CD14-positive monocyte (primary cell): ENCODE results near the gene AMBRA1. TPM values are rescaled to one million over a fixed set of nuclear protein-coding genes. Genes with fewer than 3 reads are reported as not detected.

Experiments used
- DNase-seq, 3 donors: peaks; one replicate each; pipeline ENCODE4 v3.0.0-alpha.2; 2011 to 2022
- H2AFZ ChIP-seq: 2 replicates; pipeline ENCODE4 v1.6.0; 2012; ENCODE audit warnings: mild to moderate bottlenecking, low read depth, low read length, inconsistent platforms; ENCODE audit not compliant: insufficient read depth, poor library complexity, severe bottlenecking
- H3K27ac ChIP-seq, 2 donors: 1 replicate in 1 of 2; 2 replicates in 1 of 2; pipeline ENCODE4 v1.5.1; 2012 to 2013; ENCODE audit warnings: low read length in 2 of 2, control low read depth in 1 of 2, inconsistent platforms in 1 of 2, low read depth in 1 of 2, mild to moderate bottlenecking in 1 of 2
- H3K27me3 ChIP-seq, 2 donors: one replicate each; pipeline versions ENCODE4 v1.6.0 to v1.6.1; 2011 to 2013; ENCODE audit warnings: low read length in 2 of 2; ENCODE audit not compliant: control insufficient read depth in 2 of 2, insufficient read depth in 2 of 2
- H3K36me3 ChIP-seq, 2 donors: replicated peaks in 1 of 2; 1 replicate in 1 of 2; 2 replicates in 1 of 2; pipeline versions ENCODE4 v1.5.1 to v1.6.1; 2012 to 2013; ENCODE audit warnings: low read length in 2 of 2, control low read depth in 1 of 2, inconsistent platforms in 1 of 2, mild to moderate bottlenecking in 1 of 2; ENCODE audit not compliant: insufficient read depth in 2 of 2, control insufficient read depth in 1 of 2
- H3K4me1 ChIP-seq, 2 donors: 1 replicate in 1 of 2; 2 replicates in 1 of 2; pipeline versions ENCODE4 v1.5.1 to v1.6.1; 2012 to 2013; ENCODE audit warnings: low read length in 2 of 2, control low read depth in 1 of 2, inconsistent platforms in 1 of 2, mild to moderate bottlenecking in 1 of 2, moderate library complexity in 1 of 2; ENCODE audit not compliant: insufficient read depth in 2 of 2, control insufficient read depth in 1 of 2
- H3K4me2 ChIP-seq: replicated peaks from 2 replicates; pipeline ENCODE3; 2012; ENCODE audit warnings: low read length, moderate library complexity, mild to moderate bottlenecking; ENCODE audit not compliant: poor library complexity, severe bottlenecking; ENCODE audit errors: extremely low read depth
- H3K4me3 ChIP-seq, 3 experiments: fragments of 200-600 bp in 1 of 3; sonication (generic) in 1 of 3; replicated peaks in 1 of 3; 1 replicate in 2 of 3; 2 replicates in 1 of 3; pipeline ENCODE4 v1.5.1; 2011 to 2013; ENCODE audit warnings: low read length in 3 of 3, mild to moderate bottlenecking in 3 of 3, control low read depth in 2 of 3, low read depth in 2 of 3, inconsistent platforms in 1 of 3, moderate library complexity in 1 of 3
- H3K79me2 ChIP-seq: 2 replicates; pipeline ENCODE4 v1.6.0; 2012; ENCODE audit warnings: mild to moderate bottlenecking, control low read depth, inconsistent platforms, low read length, moderate library complexity; ENCODE audit not compliant: insufficient read depth
- H3K9ac ChIP-seq: 2 replicates; pipeline ENCODE4 v1.6.0; 2017; ENCODE audit warnings: low read length, mild to moderate bottlenecking; ENCODE audit not compliant: insufficient read depth, poor library complexity, severe bottlenecking
- H3K9me3 ChIP-seq, 2 donors: replicated peaks in 1 of 2; 1 replicate in 1 of 2; 2 replicates in 1 of 2; pipeline versions ENCODE4 v1.5.1 to v1.6.1; 2012 to 2013; ENCODE audit warnings: low read length in 2 of 2, control low read depth in 1 of 2; ENCODE audit not compliant: control insufficient read depth in 1 of 2, insufficient read depth in 1 of 2
- H4K20me1 ChIP-seq: 2 replicates; pipeline ENCODE4 v1.6.0; 2012; ENCODE audit warnings: mild to moderate bottlenecking, low read length, control low read depth, moderate library complexity; ENCODE audit not compliant: insufficient read depth
- H3K27ac Mint-ChIP-seq, 7 donors: one replicate each; pipeline ENCODE4 v1.8.0; 2020; ENCODE audit warnings: mild to moderate bottlenecking in 7 of 7, mixed read lengths in 7 of 7, moderate library complexity in 6 of 7, inconsistent platforms in 2 of 7
- H3K27me3 Mint-ChIP-seq, 3 donors: one replicate each; pipeline ENCODE4 v1.8.0; 2021 to 2022; ENCODE audit warnings: low read depth in 3 of 3, mild to moderate bottlenecking in 3 of 3, mixed read lengths in 3 of 3, moderate library complexity in 3 of 3, inconsistent platforms in 1 of 3
- H3K36me3 Mint-ChIP-seq, 2 donors: one replicate each; pipeline ENCODE4 v1.8.0; 2020; ENCODE audit warnings: mixed read lengths in 2 of 2, inconsistent platforms in 1 of 2, mild to moderate bottlenecking in 1 of 2
- H3K4me1 Mint-ChIP-seq: one replicate; pipeline ENCODE4 v1.8.0; 2020; ENCODE audit warnings: mild to moderate bottlenecking, mixed read lengths
- H3K4me3 Mint-ChIP-seq, 2 donors: one replicate each; pipeline ENCODE4 v1.8.0; 2020; ENCODE audit warnings: mild to moderate bottlenecking in 2 of 2, mixed read lengths in 2 of 2, moderate library complexity in 1 of 2
- H3K9me3 Mint-ChIP-seq, 7 donors: one replicate each; pipeline ENCODE4 v1.8.0; 2020 to 2022; ENCODE audit warnings: mixed read lengths in 7 of 7, mild to moderate bottlenecking in 6 of 7, moderate library complexity in 6 of 7, inconsistent platforms in 2 of 7
- CTCF ChIP-seq: fragments of 200-600 bp; IDR thresholded peaks from one replicate; pipeline ENCODE4 v1.8.0; 2022; ENCODE audit warnings: antibody characterized with exemption, mild to moderate bottlenecking
- WGBS: methylation state at CpG from one replicate; pipeline ENCODE4 v1.1.5; 2013; ENCODE audit warnings: missing lambda C conversion rate; ENCODE audit not compliant: insufficient coverage; 5-methylcytosine and 5-hydroxymethylcytosine counted together
- intact Hi-C, 2 donors: fragments of 100-400 bp; cut with micrococcal nuclease; formaldehyde crosslinking; loops; one replicate each; pipeline versions ENCODE4 v1.15.0 to v1.15.1; 2023
- polyA plus RNA-seq, 3 donors: library from polyadenylated mRNA; depleted of rRNA in 1 of 3; unstranded in 2 of 3; stranded (reverse) in 1 of 3; fragments of 300-500 nt in 2 of 3; fragments of >200 nt in 1 of 3; fragmentation: Illumina TruSeq in 2 of 3; gene quantifications; 1 replicate in 2 of 3; 2 replicates in 1 of 3; pipeline ENCODE4 v1.2.3, GENCODE V29; 2012 to 2021

Gene AMBRA1
- polyA plus RNA-seq, 3 donors = 2.1 to 6.1 (median 3.8) TPM

GRCh38 chr11:46421257-46421880 is 172.5 kb downstream of the AMBRA1 start:
- Mint-ChIP-seq H3K36me3 (peaks cover 59 to 64% of the 10 kb centered on the region in 2 donors), H3K27ac (no peak overlapping the region), H3K4me1 (no peaks in the 10 kb centered on the region), H3K27me3 (no peaks in the 10 kb centered on the region), H3K4me3 (no peak overlapping the region), H3K9me3 (no peaks in the 10 kb centered on the region)
- DNase-seq = no peak
- Histone ChIP-seq H3K4me2 (no peak overlapping the region), H3K27me3 (no peaks in the 10 kb centered on the region), H4K20me1 (no peaks in the 10 kb centered on the region), H3K27ac (no peak overlapping the region), H3K9ac (no peak overlapping the region), H3K4me1 (no peaks in the 10 kb centered on the region), H3K36me3 (peaks cover 18 to 68% of the 10 kb centered on the region in 2 donors), H3K79me2 (no peaks in the 10 kb centered on the region), H3K4me3 (no peak overlapping the region), H2AFZ (no peak overlapping the region), H3K9me3 (no peaks in the 10 kb centered on the region)
- intact Hi-C loops = no loop called here
- no peak for TF ChIP-seq CTCF
- WGBS = 98% methylated on average over 6 of the region's 8 CpGs

GRCh38 chr11:46420513-46420912 is 173.3 kb downstream of the AMBRA1 start:
- no peak for DNase-seq
- H3K27ac ChIP-seq = no peak overlapping the region
- H3K36me3 Mint-ChIP-seq = peaks cover 61 to 66% of the 10 kb centered on the region in 2 donors

More at GRCh38 chr11:46420513-46420912, 173.3 kb downstream of the AMBRA1 start:
- no peaks in the 10 kb centered on the region for H4K20me1 ChIP-seq
- H3K79me2 ChIP-seq = no peaks in the 10 kb centered on the region
- H3K4me1 Mint-ChIP-seq = no peaks in the 10 kb centered on the region
- intact Hi-C loops = no loop called here
- peak overlapping the region in 2 of 7 donors; percentile 26 to 35 for H3K27ac Mint-ChIP-seq
- peaks cover 25 to 71% of the 10 kb centered on the region in 2 donors for H3K36me3 ChIP-seq
- no peaks in the 10 kb centered on the region for H3K4me1 ChIP-seq
- H3K4me2 ChIP-seq = no peak overlapping the region
- H3K9me3 Mint-ChIP-seq = no peaks in the 10 kb centered on the region
- no peaks in the 10 kb centered on the region for H3K9me3 ChIP-seq
- H3K27me3 ChIP-seq = no peaks in the 10 kb centered on the region
- no peak for TF ChIP-seq CTCF
- no peak overlapping the region for H3K4me3 ChIP-seq
- no CpG with 5 or more reads among the region's 1 CpG for WGBS
- H3K27me3 Mint-ChIP-seq = no peaks in the 10 kb centered on the region
- H3K9ac ChIP-seq = no peak overlapping the region
- no peak overlapping the region for H3K4me3 Mint-ChIP-seq
- no peak overlapping the region for H2AFZ ChIP-seq
